ENCODE results near the gene CFAP65. TPM values are rescaled to one million over a fixed set of nuclear protein-coding genes. Genes with fewer than 3 reads are reported as not detected.

Gene CFAP65
- total and polyA plus RNA-seq, 2 of the 13 experiments (the other 11 are each of a cell fraction or from before 2014, with no cell fraction given), result 0.05 TPM; not detected in 1

- intact Hi-C loops (cut with micrococcal nuclease; ENCODE audit: unreplicated experiment), result loop anchor here (1.0 to 2.0 kb wide), 3 partner anchors 26 to 126 kb away; no protein-coding TSS in a partner anchor
- ChIA-PET POLR2A (interaction anchor here (0.9 to 1.3 kb wide), 3 partner anchors 27 to 126 kb away, joined by 3 to 5 read pairs (median 3); no protein-coding TSS in a partner anchor), CTCF (ENCODE audit: low intra/inter-chr PET ratio, low total read pairs) (interaction anchor here (0.7 to 3.2 kb wide), 7 partner anchors 27 to 126 kb away, joined by 3 to 48 read pairs (median 4); no protein-coding TSS in a partner anchor)
- Histone ChIP-seq H3K79me2 (ENCODE audit: insufficient read depth, low read length) (no peaks in the 10 kb centered on the region), H2AFZ (ENCODE audit: low read length) (no peak overlapping the region), H3K27me3 (ENCODE audit: control insufficient read depth in 1 of 2, insufficient read depth in 2 of 2, low read length in 2 of 2) (peaks cover 18 to 88% of the 10 kb centered on the region in 2 experiments), H3K4me3 (replicated peaks in 1 of 3; ENCODE audit: insufficient read depth in 1 of 3, low read depth in 2 of 3, low read length in 3 of 3) (no peak overlapping the region), H3K4me2 (ENCODE audit: low read depth, low read length) (no peak overlapping the region), H3K4me1 (ENCODE audit: insufficient read depth, low read length) (no peaks in the 10 kb centered on the region), H3K27ac (ENCODE audit: extremely low read length, insufficient read depth, low read length) (no peak overlapping the region), H3K36me3 (replicated peaks in 1 of 2; ENCODE audit: control insufficient read depth in 1 of 2, insufficient read depth in 2 of 2, low read length in 2 of 2) (no peaks in the 10 kb centered on the region), H3K9ac (ENCODE audit: insufficient read depth, low read depth, low read length) (no peak overlapping the region), H4K20me1 (ENCODE audit: insufficient read depth, low read length) (peaks cover 14% of the 10 kb centered on the region; the same call in 1 of the 2 replicates), H3K9me3 (ENCODE audit: low read length) (no peaks in the 10 kb centered on the region)
- in situ Hi-C loops (cut with HindIII; ENCODE audit: extremely low pct_ligation_motif_present, low pct_unique_long_range_greater_than_20kb), result no loop called here
- WGBS (ENCODE audit: low lambda C conversion rate), result 31% methylated on average over 13 of the region's 13 CpGs
- no TSS peak for BruUV-seq (replicated peaks)
- FAIRE-seq, result no peak
- DNase-seq (ENCODE audit: low spot score), result no peak
- peak; percentile 7; the same call in 2 of the 3 replicates for ATAC-seq
- TF ChIP-seq LCORL (IDR thresholded peaks at IDR 0.05) (no peak), LCORL (CRISPR knock-in tag; IDR thresholded peaks at IDR 0.05) (no peak), HMG20A (CRISPR knock-in tag; IDR thresholded peaks at IDR 0.05; ENCODE audit: borderline replicate concordance) (0 out of 2 replicates have a peak, but pooled peaks have one; percentile 17), ZSCAN30 (CRISPR knock-in tag; IDR thresholded peaks at IDR 0.05) (no peak), GMEB2 (CRISPR knock-in tag; IDR thresholded peaks at IDR 0.05; ENCODE audit: low read depth) (no peak), CBX5 (CRISPR knock-in tag; IDR thresholded peaks at IDR 0.05; ENCODE audit: borderline replicate concordance) (0 out of 2 replicates have a peak, but pooled peaks have one; percentile 20), NFIB (CRISPR knock-in tag; IDR thresholded peaks at IDR 0.05; ENCODE audit: borderline replicate concordance) (no peak), MAZ (IDR thresholded peaks at IDR 0.05; ENCODE audit: borderline replicate concordance, low read depth, low read length) (no peak), MAZ (CRISPR knock-in tag; IDR thresholded peaks at IDR 0.05; ENCODE audit: low read depth) (0 out of 2 replicates have a peak, but pooled peaks have one; percentile 48), ZNF609 (CRISPR knock-in tag; IDR thresholded peaks at IDR 0.05; ENCODE audit: borderline replicate concordance) (0 out of 2 replicates have a peak, but pooled peaks have one; percentile 12), IRF1 (CRISPR knock-in tag; IDR thresholded peaks at IDR 0.05; ENCODE audit: low read depth) (peak; percentile 23; the same call in 1 of the 2 replicates), MTF2 (CRISPR knock-in tag; IDR thresholded peaks at IDR 0.05; ENCODE audit: borderline replicate concordance) (no peak), NFRKB (IDR thresholded peaks at IDR 0.05) (no peak), ZNF788 (CRISPR knock-in tag; IDR thresholded peaks at IDR 0.05; ENCODE audit: borderline replicate concordance) (0 out of 2 replicates have a peak, but pooled peaks have one; percentile 51), KDM4B (CRISPR knock-in tag; IDR thresholded peaks at IDR 0.05) (no peak), KLF13 (CRISPR knock-in tag; IDR thresholded peaks at IDR 0.05) (0 out of 2 replicates have a peak, but pooled peaks have one; percentile 41)
These were observed 12.1 kb downstream of the CFAP65 start for GRCh38 chr2:219028996-219029828.

Measured in HepG2 (cell line).